Measurements from ENCODE around the gene H3-3A.

H3-3A gene

GRCh38 chr1:226104671-226105121 is 42.2 kb downstream of the H3-3A start:
- ATAC-seq (ENCODE audit: low read depth) (no peak), DNase-seq (ENCODE audit: low spot score in 2 of 2) (no peak)
- peaks cover 17% of the 10 kb centered on the region for H3K4me1 Mint-ChIP-seq
- H3K27ac Mint-ChIP-seq: no peak overlapping the region
- H3K27me3 Mint-ChIP-seq: no peaks in the 10 kb centered on the region
- H3K36me3 Mint-ChIP-seq: no peaks in the 10 kb centered on the region
- H3K9me3 Mint-ChIP-seq: no peaks in the 10 kb centered on the region
- no peak overlapping the region for H3K4me3 Mint-ChIP-seq

GRCh38 chr1:226107471-226108460 is 45.2 kb downstream of the H3-3A start:
- no peak overlapping the region for H3K4me3 Mint-ChIP-seq
- no peaks in the 10 kb centered on the region for H3K27me3 Mint-ChIP-seq
- H3K36me3 Mint-ChIP-seq: no peaks in the 10 kb centered on the region
- peaks cover 36% of the 10 kb centered on the region for H3K4me1 Mint-ChIP-seq
- ATAC-seq (ENCODE audit: low read depth): peak; percentile 7
- H3K9me3 Mint-ChIP-seq: no peaks in the 10 kb centered on the region
- DNase-seq (ENCODE audit: low spot score in 2 of 2): no peak
- peak overlapping the region; percentile 4 for H3K27ac Mint-ChIP-seq

DNA sequence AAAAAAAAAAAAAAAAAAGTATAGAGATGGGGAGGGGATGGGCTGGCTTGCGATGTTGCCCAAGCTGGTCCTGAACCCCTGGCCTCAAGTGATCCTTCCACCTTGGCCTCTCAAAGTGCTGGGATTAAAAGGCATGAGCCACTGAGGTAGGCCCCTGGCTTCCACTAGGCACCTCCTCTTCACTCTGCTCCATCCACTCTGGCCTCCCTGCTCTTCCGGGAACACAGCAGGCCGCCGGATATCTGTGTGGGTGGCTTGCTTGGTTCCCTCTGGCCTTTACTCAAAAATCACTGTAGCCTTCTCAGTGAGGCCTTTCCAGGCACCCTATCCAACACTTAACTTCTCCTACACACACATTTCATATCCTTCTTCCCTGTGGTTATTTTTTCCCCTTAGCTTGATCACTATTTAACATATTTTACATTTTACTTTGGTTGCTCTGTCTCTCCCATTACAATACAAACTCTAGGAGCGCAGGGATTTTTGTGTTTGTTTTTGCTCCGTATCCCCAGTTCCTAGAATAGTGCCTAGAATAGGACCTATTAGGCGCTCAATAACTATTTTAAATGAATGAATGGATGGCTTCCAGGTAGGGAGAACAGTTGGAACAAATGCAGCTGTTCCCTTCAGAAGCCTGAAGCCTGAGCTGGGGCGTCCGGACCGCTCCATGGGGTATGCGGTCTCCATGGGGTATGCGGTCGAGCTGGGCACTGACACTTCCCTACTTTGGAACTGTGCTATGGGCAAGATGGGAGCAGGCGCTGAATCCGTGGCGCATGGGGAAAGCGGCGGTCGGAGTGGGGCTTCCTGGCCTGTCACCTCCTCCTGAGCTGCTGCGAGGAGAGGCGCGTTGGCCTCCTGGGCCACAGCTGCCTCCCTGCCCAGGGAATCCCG is 46.7 kb downstream of the H3-3A start:
- Mint-ChIP-seq H3K4me3 (peak overlapping the region; percentile 95), H3K36me3 (no peaks in the 10 kb centered on the region), H3K27me3 (no peaks in the 10 kb centered on the region), H3K27ac (peak overlapping the region; percentile 100), H3K9me3 (no peaks in the 10 kb centered on the region), H3K4me1 (peaks cover 38% of the 10 kb centered on the region)
- ATAC-seq (ENCODE audit: low read depth) (no peak), DNase-seq (ENCODE audit: low spot score in 2 of 2) (no peak)

- DNase-seq (ENCODE audit: low spot score in 2 of 2) (peak; percentile 74 to 79), ATAC-seq (ENCODE audit: low read depth) (peak; percentile 68)
- no peaks in the 10 kb centered on the region for H3K36me3 Mint-ChIP-seq
- peaks cover 38% of the 10 kb centered on the region for H3K4me1 Mint-ChIP-seq
- H3K27ac Mint-ChIP-seq: peak overlapping the region; percentile 100
- H3K27me3 Mint-ChIP-seq: no peaks in the 10 kb centered on the region
- H3K9me3 Mint-ChIP-seq: no peaks in the 10 kb centered on the region
- H3K4me3 Mint-ChIP-seq: peak overlapping the region; percentile 95
Observed at GRCh38 chr1:226109829-226110248, 47.3 kb downstream of the H3-3A start.

GRCh38 chr1:226110249-226111097 is 48.0 kb downstream of the H3-3A start:
- H3K27me3 Mint-ChIP-seq: no peaks in the 10 kb centered on the region
- peaks cover 38% of the 10 kb centered on the region for H3K4me1 Mint-ChIP-seq
- H3K36me3 Mint-ChIP-seq: no peaks in the 10 kb centered on the region
- H3K9me3 Mint-ChIP-seq: no peaks in the 10 kb centered on the region
- ATAC-seq (ENCODE audit: low read depth) (peak; percentile 76), DNase-seq (ENCODE audit: low spot score in 2 of 2) (peak; percentile 83 to 87)
- peak overlapping the region; percentile 100 for H3K27ac Mint-ChIP-seq
- peak overlapping the region; percentile 95 for H3K4me3 Mint-ChIP-seq

- H3K4me1 Mint-ChIP-seq: peaks cover 38% of the 10 kb centered on the region
- no peaks in the 10 kb centered on the region for H3K27me3 Mint-ChIP-seq
- H3K9me3 Mint-ChIP-seq: no peaks in the 10 kb centered on the region
- no peaks in the 10 kb centered on the region for H3K36me3 Mint-ChIP-seq
- peak overlapping the region; percentile 100 for H3K27ac Mint-ChIP-seq
- ATAC-seq (ENCODE audit: low read depth): peak; percentile 4
- peak overlapping the region; percentile 95 for H3K4me3 Mint-ChIP-seq
- no peak for DNase-seq (ENCODE audit: low spot score in 2 of 2)
Observed at GRCh38 chr1:226111098-226111882, 48.8 kb downstream of the H3-3A start.

- Mint-ChIP-seq H3K36me3 (no peaks in the 10 kb centered on the region), H3K9me3 (no peaks in the 10 kb centered on the region), H3K27ac (peak overlapping the region; percentile 100), H3K27me3 (no peaks in the 10 kb centered on the region), H3K4me1 (peaks cover 38% of the 10 kb centered on the region), H3K4me3 (peak overlapping the region; percentile 95)
- ATAC-seq (ENCODE audit: low read depth) (no peak), DNase-seq (ENCODE audit: low spot score in 2 of 2) (no peak)
Observed at GRCh38 chr1:226111883-226112261, 49.4 kb downstream of the H3-3A start.

DNA sequence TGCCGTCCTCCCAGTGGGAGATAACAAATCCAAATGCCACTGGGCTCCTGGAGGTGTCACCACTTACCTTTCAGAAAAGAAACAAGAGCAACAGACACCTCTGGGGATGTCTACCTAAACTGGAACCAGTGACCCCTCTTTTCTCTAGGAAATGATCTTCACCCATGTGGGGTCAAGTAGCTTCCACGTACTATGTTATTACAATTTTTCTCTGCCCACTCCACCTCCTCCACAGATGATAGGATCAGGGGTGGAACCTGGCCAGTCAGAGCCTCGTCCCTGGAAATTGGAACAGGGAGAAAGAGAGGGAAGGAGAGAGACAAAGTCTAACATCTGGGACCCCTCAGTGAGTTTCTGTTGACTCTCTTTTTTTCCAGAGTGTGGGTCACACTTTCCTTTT is 50.1 kb downstream of the H3-3A start:
- no peaks in the 10 kb centered on the region for H3K9me3 Mint-ChIP-seq
- no peaks in the 10 kb centered on the region for H3K27me3 Mint-ChIP-seq
- H3K36me3 Mint-ChIP-seq: no peaks in the 10 kb centered on the region
- ATAC-seq (ENCODE audit: low read depth) (no peak), DNase-seq (ENCODE audit: low spot score in 2 of 2) (no peak)
- peaks cover 38% of the 10 kb centered on the region for H3K4me1 Mint-ChIP-seq
- H3K4me3 Mint-ChIP-seq: peak overlapping the region; percentile 63
- peak overlapping the region; percentile 100 for H3K27ac Mint-ChIP-seq

DNA sequence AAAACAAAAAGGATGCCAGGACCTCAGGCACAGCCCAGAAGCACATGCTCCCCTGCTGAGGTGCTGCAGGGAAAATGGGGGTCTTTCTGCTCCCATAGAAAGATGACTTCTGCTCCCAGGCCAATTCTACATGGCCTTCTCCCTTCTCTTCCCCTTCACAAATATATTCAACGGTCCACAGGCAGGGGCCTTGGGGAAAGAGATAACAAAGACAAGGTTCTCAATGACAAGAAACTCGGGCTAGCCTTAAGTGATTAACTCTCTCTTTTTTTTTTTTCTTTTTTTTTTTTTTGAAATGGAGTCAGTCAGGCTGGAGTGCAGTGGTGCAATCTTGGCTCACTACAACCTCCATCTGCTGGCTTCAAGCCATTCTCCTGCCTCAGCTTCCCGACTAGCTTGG is 54.2 kb downstream of the H3-3A start:
- H3K4me1 Mint-ChIP-seq: peaks cover 28% of the 10 kb centered on the region
- DNase-seq (ENCODE audit: low spot score in 2 of 2) (no peak), ATAC-seq (ENCODE audit: low read depth) (no peak)
- no peak overlapping the region for H3K4me3 Mint-ChIP-seq
- no peaks in the 10 kb centered on the region for H3K9me3 Mint-ChIP-seq
- H3K27ac Mint-ChIP-seq: no peak overlapping the region
- H3K27me3 Mint-ChIP-seq: no peaks in the 10 kb centered on the region
- H3K36me3 Mint-ChIP-seq: no peaks in the 10 kb centered on the region

GRCh38 chr1:226117330-226117729 is 54.8 kb downstream of the H3-3A start:
- no peaks in the 10 kb centered on the region for H3K36me3 Mint-ChIP-seq
- ATAC-seq (ENCODE audit: low read depth) (no peak), DNase-seq (ENCODE audit: low spot score in 2 of 2) (no peak)
- no peak overlapping the region for H3K27ac Mint-ChIP-seq
- no peak overlapping the region for H3K4me3 Mint-ChIP-seq
- H3K27me3 Mint-ChIP-seq: no peaks in the 10 kb centered on the region
- no peaks in the 10 kb centered on the region for H3K9me3 Mint-ChIP-seq
- peaks cover 23% of the 10 kb centered on the region for H3K4me1 Mint-ChIP-seq

GRCh38 chr1:226118357-226118756 is 55.8 kb downstream of the H3-3A start:
- H3K27ac Mint-ChIP-seq: peak overlapping the region; percentile 33

DNA sequence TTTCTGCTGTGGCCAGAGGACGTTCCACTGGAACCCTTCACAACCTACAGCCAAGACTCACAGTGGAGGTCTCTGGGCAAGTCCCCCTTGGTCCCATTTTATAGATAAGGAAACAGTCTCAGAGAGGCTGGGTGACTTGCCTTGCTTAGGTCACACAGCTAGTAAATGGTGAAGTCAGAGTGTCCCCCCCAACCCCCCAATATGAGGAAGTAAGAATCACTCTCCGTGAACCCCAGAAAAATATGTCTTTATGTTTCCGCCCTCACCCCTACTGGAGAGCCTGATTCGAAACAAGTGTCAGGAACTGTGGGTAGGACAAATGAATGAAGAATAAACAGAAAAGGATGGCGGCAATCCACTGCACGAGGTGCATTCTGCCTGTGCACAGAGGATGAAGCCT is 56.7 kb downstream of the H3-3A start:
- DNase-seq (ENCODE audit: low spot score in 2 of 2) (no peak), ATAC-seq (ENCODE audit: low read depth) (peak; percentile 14)
- Mint-ChIP-seq H3K27me3 (no peaks in the 10 kb centered on the region), H3K4me1 (peaks cover 28% of the 10 kb centered on the region), H3K9me3 (no peaks in the 10 kb centered on the region), H3K27ac (peak overlapping the region; percentile 33), H3K36me3 (no peaks in the 10 kb centered on the region), H3K4me3 (no peak overlapping the region)

More at GRCh38 chr1:226118357-226118756, 55.8 kb downstream of the H3-3A start:
- no peak overlapping the region for H3K4me3 Mint-ChIP-seq
- H3K36me3 Mint-ChIP-seq: no peaks in the 10 kb centered on the region
- H3K4me1 Mint-ChIP-seq: peaks cover 20% of the 10 kb centered on the region
- H3K9me3 Mint-ChIP-seq: no peaks in the 10 kb centered on the region
- no peaks in the 10 kb centered on the region for H3K27me3 Mint-ChIP-seq
- no peak for DNase-seq (ENCODE audit: low spot score in 2 of 2)
- no peak for ATAC-seq (ENCODE audit: low read depth)

DNA sequence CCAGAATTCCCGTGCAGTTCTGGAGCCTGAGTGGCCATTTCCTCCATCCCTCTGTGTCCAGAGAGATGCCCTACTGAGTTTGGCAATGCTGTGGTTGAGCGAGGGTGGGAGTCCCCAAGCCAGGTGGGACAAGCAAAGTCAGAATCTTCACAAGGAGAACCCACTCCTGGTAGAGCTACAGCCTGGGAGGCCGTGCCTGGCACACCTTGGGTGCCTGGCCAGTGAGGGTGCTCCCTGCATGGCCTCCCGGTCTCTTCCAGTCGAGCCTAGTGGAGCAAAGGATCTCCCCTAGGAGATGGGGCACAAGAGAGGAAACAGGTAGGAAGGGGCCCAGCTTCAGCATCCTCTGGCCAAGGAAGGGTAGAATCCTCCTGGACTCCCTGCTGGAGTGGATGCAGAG is 57.9 kb downstream of the H3-3A start:
- Mint-ChIP-seq H3K4me1 (peaks cover 39% of the 10 kb centered on the region), H3K36me3 (no peaks in the 10 kb centered on the region), H3K4me3 (peak overlapping the region; percentile 75), H3K27me3 (no peaks in the 10 kb centered on the region), H3K9me3 (no peaks in the 10 kb centered on the region), H3K27ac (no peak overlapping the region)
- ATAC-seq (ENCODE audit: low read depth) (no peak), DNase-seq (ENCODE audit: low spot score in 2 of 2) (no peak)
